ENCODE data around the gene GRID1. TPM values are rescaled to one million over a fixed set of nuclear protein-coding genes. Genes with fewer than 3 reads are reported as not detected.
A peak's percentile ranks its signal among the peaks of the same experiment; 100 is the strongest.

GRID1 gene
- total RNA-seq, 1 donor from 2014 or later = 0.22 TPM

- Mint-ChIP-seq H3K9me3 (ENCODE audit: low read depth) (peaks cover 19% of the 10 kb centered on the region), H3K4me3 (ENCODE audit: low read depth) (no peak overlapping the region), H3K4me1 (ENCODE audit: low read depth) (no peaks in the 10 kb centered on the region), H3K36me3 (ENCODE audit: insufficient read depth) (no peaks in the 10 kb centered on the region), H3K27me3 (peaks cover 12% of the 10 kb centered on the region), H3K27ac (no peak overlapping the region)
- no peak for TF ChIP-seq CTCF (IDR thresholded peaks at IDR 0.05; ENCODE audit: unreplicated experiment)
- DNase-seq (ENCODE audit: low spot score, unreplicated experiment) = no peak
These were observed 85.2 kb downstream of the GRID1 start for GRCh38 chr10:86281396-86281795.

GRCh38 chr10:86269332-86269731, 97.3 kb downstream of the GRID1 start:
- H3K9me3 Mint-ChIP-seq (ENCODE audit: low read depth) = peaks cover 9% of the 10 kb centered on the region
- H3K27me3 Mint-ChIP-seq = peaks cover 9% of the 10 kb centered on the region
- H3K36me3 Mint-ChIP-seq (ENCODE audit: insufficient read depth) = no peaks in the 10 kb centered on the region
- no peak for DNase-seq (ENCODE audit: low spot score, unreplicated experiment)
- no peaks in the 10 kb centered on the region for H3K4me1 Mint-ChIP-seq (ENCODE audit: low read depth)
- no peak overlapping the region for H3K4me3 Mint-ChIP-seq (ENCODE audit: low read depth)
- no peak for TF ChIP-seq CTCF (IDR thresholded peaks at IDR 0.05; ENCODE audit: unreplicated experiment)
- H3K27ac Mint-ChIP-seq = no peak overlapping the region

- peak; percentile 3 for DNase-seq (ENCODE audit: low spot score, unreplicated experiment)
- H3K36me3 Mint-ChIP-seq (ENCODE audit: insufficient read depth) = no peaks in the 10 kb centered on the region
- H3K4me3 Mint-ChIP-seq (ENCODE audit: low read depth) = no peak overlapping the region
- peaks cover 8% of the 10 kb centered on the region for H3K9me3 Mint-ChIP-seq (ENCODE audit: low read depth)
- H3K27ac Mint-ChIP-seq = no peak overlapping the region
- no peaks in the 10 kb centered on the region for H3K4me1 Mint-ChIP-seq (ENCODE audit: low read depth)
- peaks cover 19% of the 10 kb centered on the region for H3K27me3 Mint-ChIP-seq
- TF ChIP-seq CTCF (IDR thresholded peaks at IDR 0.05; ENCODE audit: unreplicated experiment) = no peak
These were observed 99.1 kb downstream of the GRID1 start for GRCh38 chr10:86267286-86268195.

- DNase-seq (ENCODE audit: low spot score, unreplicated experiment) = peak; percentile 7
- Mint-ChIP-seq H3K36me3 (ENCODE audit: insufficient read depth) (no peaks in the 10 kb centered on the region), H3K4me3 (ENCODE audit: low read depth) (no peak overlapping the region), H3K27ac (no peak overlapping the region), H3K27me3 (peaks cover 26% of the 10 kb centered on the region), H3K4me1 (ENCODE audit: low read depth) (no peaks in the 10 kb centered on the region), H3K9me3 (ENCODE audit: low read depth) (peaks cover 4% of the 10 kb centered on the region)
- TF ChIP-seq CTCF (IDR thresholded peaks at IDR 0.05; ENCODE audit: unreplicated experiment) = no peak
These were observed 100.0 kb downstream of the GRID1 start for GRCh38 chr10:86266446-86267242.

- Mint-ChIP-seq H3K36me3 (ENCODE audit: insufficient read depth) (no peaks in the 10 kb centered on the region), H3K27me3 (peaks cover 33% of the 10 kb centered on the region), H3K9me3 (ENCODE audit: low read depth) (no peaks in the 10 kb centered on the region), H3K27ac (no peak overlapping the region), H3K4me3 (ENCODE audit: low read depth) (no peak overlapping the region), H3K4me1 (ENCODE audit: low read depth) (no peaks in the 10 kb centered on the region)
- peak; percentile 1 for DNase-seq (ENCODE audit: low spot score, unreplicated experiment)
- TF ChIP-seq CTCF (IDR thresholded peaks at IDR 0.05; ENCODE audit: unreplicated experiment) = no peak
These were observed 100.7 kb downstream of the GRID1 start for GRCh38 chr10:86265895-86266259.

Measured in progenitor cell of endocrine pancreas (in vitro differentiated cells).